ENCODE data around the gene TNNI2. TPM values are rescaled to one million over a fixed set of nuclear protein-coding genes. Genes with fewer than 3 reads are reported as not detected.

Gene TNNI2
- total RNA-seq, 4 donors from 2014 or later: 4.2 TPM; not detected in 3

DNA sequence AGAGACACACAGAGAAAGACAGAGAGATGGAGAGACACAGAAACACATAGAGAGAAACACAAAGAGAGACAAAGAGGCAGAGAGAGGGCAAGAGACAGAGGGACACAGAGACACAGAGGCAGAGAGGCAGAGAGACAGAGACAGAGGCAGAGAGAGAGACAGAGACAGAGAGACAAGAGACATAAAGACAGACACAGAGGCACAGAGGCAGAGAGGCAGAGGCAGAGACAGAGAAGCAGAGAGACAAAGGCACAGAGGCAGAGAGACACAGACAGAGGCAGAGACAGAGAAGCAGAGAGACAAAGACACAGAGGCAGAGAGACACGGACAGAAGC is 6.3 kb downstream of the TNNI2 start:
- Histone ChIP-seq H3K27ac (replicated peaks in 1 of 4) (peak overlapping the region in 3 of 4 donors; percentile 2 to 23 (median 11)), H3K27me3 (no peaks in the 10 kb centered on the region), H3K36me3 (no peaks in the 10 kb centered on the region), H3K9me3 (no peaks in the 10 kb centered on the region), H3K4me1 (peaks cover 13 to 25% (median 19%) of the 10 kb centered on the region in 4 donors), H3K4me3 (no peak overlapping the region)
- DNase-seq (ENCODE audit: extremely low spot score): no peak
- TF ChIP-seq POLR2A (IDR thresholded peaks at IDR 0.05; ENCODE audit: low read depth): no peak
- TF ChIP-seq POLR2AphosphoS5 (IDR thresholded peaks at IDR 0.05): no peak
- no peak for TF ChIP-seq EP300 (IDR thresholded peaks at IDR 0.05)
- TF ChIP-seq, protein P1, sequence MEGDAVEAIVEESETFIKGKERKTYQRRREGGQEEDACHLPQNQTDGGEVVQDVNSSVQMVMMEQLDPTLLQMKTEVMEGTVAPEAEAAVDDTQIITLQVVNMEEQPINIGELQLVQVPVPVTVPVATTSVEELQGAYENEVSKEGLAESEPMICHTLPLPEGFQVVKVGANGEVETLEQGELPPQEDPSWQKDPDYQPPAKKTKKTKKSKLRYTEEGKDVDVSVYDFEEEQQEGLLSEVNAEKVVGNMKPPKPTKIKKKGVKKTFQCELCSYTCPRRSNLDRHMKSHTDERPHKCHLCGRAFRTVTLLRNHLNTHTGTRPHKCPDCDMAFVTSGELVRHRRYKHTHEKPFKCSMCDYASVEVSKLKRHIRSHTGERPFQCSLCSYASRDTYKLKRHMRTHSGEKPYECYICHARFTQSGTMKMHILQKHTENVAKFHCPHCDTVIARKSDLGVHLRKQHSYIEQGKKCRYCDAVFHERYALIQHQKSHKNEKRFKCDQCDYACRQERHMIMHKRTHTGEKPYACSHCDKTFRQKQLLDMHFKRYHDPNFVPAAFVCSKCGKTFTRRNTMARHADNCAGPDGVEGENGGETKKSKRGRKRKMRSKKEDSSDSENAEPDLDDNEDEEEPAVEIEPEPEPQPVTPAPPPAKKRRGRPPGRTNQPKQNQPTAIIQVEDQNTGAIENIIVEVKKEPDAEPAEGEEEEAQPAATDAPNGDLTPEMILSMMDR (IDR thresholded peaks at IDR 0.05): no peak
- intact Hi-C loops (cut with DNase I): no loop called here
- 83% methylated on average over 1 of the region's 1 CpG for WGBS

DNA sequence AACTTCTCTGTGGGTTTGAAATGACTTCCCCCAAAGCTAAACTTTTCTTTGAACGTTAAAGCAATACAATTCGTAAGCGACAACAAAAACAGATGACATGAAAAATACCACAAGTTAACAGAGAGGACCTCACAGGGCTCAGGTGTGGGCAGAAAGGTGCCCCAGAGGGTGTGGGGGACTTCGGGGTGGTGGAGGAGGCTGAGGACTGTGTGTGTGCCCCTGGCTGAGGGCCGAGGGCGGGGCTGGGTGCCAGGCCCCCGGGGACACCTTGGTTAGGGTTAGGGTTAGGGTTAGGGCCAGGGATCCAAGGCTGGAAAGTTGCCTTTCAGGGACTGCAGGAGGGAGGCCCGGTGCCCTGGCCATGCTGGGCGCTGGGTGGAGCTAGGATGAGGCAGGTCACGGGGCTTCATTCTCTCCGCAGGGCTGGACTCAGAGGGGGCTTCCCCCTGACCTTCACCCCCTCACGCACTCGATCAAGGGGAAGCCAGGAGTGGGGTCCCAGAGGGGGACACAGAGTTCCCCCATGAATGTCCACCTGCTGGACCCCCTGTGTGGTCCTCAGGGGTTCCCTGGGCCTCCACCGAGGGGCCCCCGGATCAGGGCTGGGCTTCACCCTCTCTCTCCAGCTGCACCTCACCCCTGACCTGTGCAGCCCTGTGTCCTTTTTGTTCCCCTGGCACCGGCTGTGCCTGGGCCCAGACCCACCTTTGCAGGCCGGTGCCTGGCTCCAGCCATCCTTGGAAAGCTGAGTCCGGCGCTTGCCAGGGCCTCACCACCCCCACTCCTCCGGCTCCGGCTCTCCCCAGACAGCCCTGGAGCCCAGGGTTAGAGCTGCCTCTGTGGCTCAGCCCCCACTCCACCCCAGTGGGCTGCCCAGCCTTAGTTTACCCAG is 7.0 kb downstream of the TNNI2 start:
- Histone ChIP-seq H3K9me3 (no peaks in the 10 kb centered on the region), H3K36me3 (no peaks in the 10 kb centered on the region), H3K4me3 (no peak overlapping the region), H3K27ac (replicated peaks in 1 of 4) (peak overlapping the region in 1 of 4 donors; percentile 23), H3K4me1 (peaks cover 13 to 20% (median 17%) of the 10 kb centered on the region in 4 donors), H3K27me3 (no peaks in the 10 kb centered on the region)
- 83% methylated on average over 18 of the region's 21 CpGs for WGBS
- no peak for TF ChIP-seq EP300 (IDR thresholded peaks at IDR 0.05)
- TF ChIP-seq POLR2AphosphoS5 (IDR thresholded peaks at IDR 0.05): no peak
- TF ChIP-seq, protein P1 (IDR thresholded peaks at IDR 0.05): no peak
- no peak for TF ChIP-seq POLR2A (IDR thresholded peaks at IDR 0.05; ENCODE audit: low read depth)
- DNase-seq (ENCODE audit: extremely low spot score): no peak
- intact Hi-C loops (cut with DNase I): no loop called here

DNA sequence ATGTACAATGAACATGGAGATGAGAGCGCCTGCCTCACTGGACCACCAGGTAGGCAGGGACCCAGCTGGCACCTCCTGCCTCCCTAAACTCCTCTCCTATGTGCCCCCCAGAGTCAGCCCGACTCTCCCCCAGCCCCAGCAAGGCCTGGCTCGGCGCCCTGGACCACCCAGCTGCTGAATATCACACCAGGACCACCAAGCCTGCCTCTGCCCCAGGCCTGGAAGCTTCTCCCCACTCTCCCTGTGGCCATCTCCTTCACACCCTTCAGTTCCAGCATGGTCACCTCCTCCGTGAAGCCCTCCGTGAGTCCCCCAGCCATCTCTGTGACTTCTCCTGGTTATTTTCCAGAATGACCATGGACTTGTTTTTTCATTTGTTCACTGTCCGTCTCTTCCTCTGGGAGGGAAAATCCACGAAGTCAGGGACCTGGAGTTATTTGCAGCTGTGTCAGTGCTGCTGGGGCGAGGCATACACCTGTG is 7.7 kb downstream of the TNNI2 start:
- 90% methylated on average over 9 of the region's 9 CpGs for WGBS
- peaks cover 13 to 20% (median 17%) of the 10 kb centered on the region in 4 donors for H3K4me1 ChIP-seq
- intact Hi-C loops (cut with DNase I): no loop called here
- H3K9me3 ChIP-seq: no peaks in the 10 kb centered on the region
- no peak overlapping the region for H3K27ac ChIP-seq (replicated peaks in 1 of 4)
- no peak for DNase-seq (ENCODE audit: extremely low spot score)
- no peaks in the 10 kb centered on the region for H3K36me3 ChIP-seq
- H3K4me3 ChIP-seq: no peak overlapping the region
- TF ChIP-seq, protein P1 (IDR thresholded peaks at IDR 0.05): no peak
- TF ChIP-seq EP300 (IDR thresholded peaks at IDR 0.05) (no peak), POLR2AphosphoS5 (IDR thresholded peaks at IDR 0.05) (no peak), POLR2A (IDR thresholded peaks at IDR 0.05; ENCODE audit: low read depth) (no peak)
- no peaks in the 10 kb centered on the region for H3K27me3 ChIP-seq

DNA sequence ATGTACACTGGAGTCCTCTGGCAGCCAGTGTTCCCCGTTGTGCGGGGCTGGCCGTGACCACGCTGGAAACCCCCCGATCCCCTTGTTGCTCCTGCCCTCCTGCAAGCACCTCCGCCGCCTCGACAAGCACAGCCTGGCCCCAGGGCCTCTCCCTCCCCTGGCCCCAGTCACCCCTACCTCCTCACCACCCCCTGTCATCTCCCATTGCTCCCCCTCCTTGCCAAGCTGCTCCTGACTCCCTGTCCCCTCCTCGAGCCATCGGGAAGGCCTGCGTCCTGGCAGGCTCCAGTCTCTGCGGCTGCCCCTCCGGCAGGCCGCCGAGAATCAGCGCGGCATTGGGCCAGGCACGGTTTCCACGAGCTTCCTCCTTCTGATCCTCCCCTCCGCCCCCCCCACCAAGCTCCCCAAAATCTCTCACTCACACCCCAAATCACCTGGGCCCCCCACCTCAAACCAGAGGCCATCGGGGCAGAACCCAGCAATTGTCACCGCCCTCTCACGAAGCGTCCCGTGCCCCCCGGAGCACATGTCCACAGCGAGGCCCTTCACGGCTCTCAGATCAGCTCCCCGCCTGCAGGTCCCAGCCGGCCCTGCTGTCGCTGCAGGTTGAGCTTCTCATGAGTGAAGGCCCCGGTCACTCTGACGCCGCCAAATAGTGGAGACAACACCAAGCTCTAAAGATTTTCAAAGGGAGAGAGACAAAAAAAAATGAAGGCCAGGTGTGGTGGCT is 8.4 kb downstream of the TNNI2 start:
- no peak for TF ChIP-seq EP300 (IDR thresholded peaks at IDR 0.05)
- no peak for DNase-seq (ENCODE audit: extremely low spot score)
- intact Hi-C loops (cut with DNase I): no loop called here
- Histone ChIP-seq H3K36me3 (no peaks in the 10 kb centered on the region), H3K27ac (replicated peaks in 1 of 4) (no peak overlapping the region), H3K9me3 (no peaks in the 10 kb centered on the region), H3K27me3 (no peaks in the 10 kb centered on the region), H3K4me3 (no peak overlapping the region), H3K4me1 (peaks cover 13 to 20% (median 17%) of the 10 kb centered on the region in 4 donors)
- WGBS: 91% methylated on average over 34 of the region's 34 CpGs

All from esophagus muscularis mucosa (tissue), 4 donors.